Activated CD8-positive, alpha-beta memory T cell treated with anti-CD3 and anti-CD28 coated beads, Interleukin-2, amount 10 ng/mL, durations not matched to agents 7 days and 5 days (primary cell): ENCODE measurements around the gene RNF212B. TPM values are rescaled to one million over a fixed set of nuclear protein-coding genes. Genes with fewer than 3 reads are reported as not detected.
A peak's percentile ranks its signal among the peaks of the same experiment; 100 is the strongest.

Source experiments
- ATAC-seq: fragments of 150-1000 bp; cut with Tn5 transposase; one replicate; pipeline ENCODE4 v1.10.0; 2021; ENCODE audit warnings: moderate library complexity
- CTCF ChIA-PET: fragments of 350-600 bp; sonication (Branson Sonifier 250); formaldehyde crosslinking; loops from one replicate; lab custom pipeline; 2021; ENCODE audit warnings: antibody characterized with exemption; lab: Charles Lee
- DNase-seq: peaks from one replicate; pipeline ENCODE4 v3.0.0-alpha.2; 2020
- H3K27ac Mint-ChIP-seq: one replicate; pipeline ENCODE4 v1.8.0; 2021; ENCODE audit warnings: mild to moderate bottlenecking, mixed read lengths
- H3K27me3 Mint-ChIP-seq: one replicate; pipeline ENCODE4 v1.8.0; 2021; ENCODE audit warnings: mixed read lengths
- H3K36me3 Mint-ChIP-seq: one replicate; pipeline ENCODE4 v1.8.0; 2021; ENCODE audit warnings: mild to moderate bottlenecking, mixed read lengths
- H3K4me1 Mint-ChIP-seq: one replicate; pipeline ENCODE4 v1.8.0; 2021; ENCODE audit warnings: mixed read lengths
- H3K4me3 Mint-ChIP-seq: one replicate; pipeline ENCODE4 v1.8.0; 2021; ENCODE audit warnings: mild to moderate bottlenecking, moderate library complexity, mixed read lengths
- H3K9me3 Mint-ChIP-seq: one replicate; pipeline ENCODE4 v1.8.0; 2022; ENCODE audit warnings: low read depth, mixed read lengths
- total RNA-seq, 2 experiments: library from RNA; stranded (reverse); gene quantifications; one replicate each; pipeline ENCODE4 v1.2.3, GENCODE V29; 2021

The RNF212B gene
- total RNA-seq, 2 experiments from 2014 or later = not detected

DNA sequence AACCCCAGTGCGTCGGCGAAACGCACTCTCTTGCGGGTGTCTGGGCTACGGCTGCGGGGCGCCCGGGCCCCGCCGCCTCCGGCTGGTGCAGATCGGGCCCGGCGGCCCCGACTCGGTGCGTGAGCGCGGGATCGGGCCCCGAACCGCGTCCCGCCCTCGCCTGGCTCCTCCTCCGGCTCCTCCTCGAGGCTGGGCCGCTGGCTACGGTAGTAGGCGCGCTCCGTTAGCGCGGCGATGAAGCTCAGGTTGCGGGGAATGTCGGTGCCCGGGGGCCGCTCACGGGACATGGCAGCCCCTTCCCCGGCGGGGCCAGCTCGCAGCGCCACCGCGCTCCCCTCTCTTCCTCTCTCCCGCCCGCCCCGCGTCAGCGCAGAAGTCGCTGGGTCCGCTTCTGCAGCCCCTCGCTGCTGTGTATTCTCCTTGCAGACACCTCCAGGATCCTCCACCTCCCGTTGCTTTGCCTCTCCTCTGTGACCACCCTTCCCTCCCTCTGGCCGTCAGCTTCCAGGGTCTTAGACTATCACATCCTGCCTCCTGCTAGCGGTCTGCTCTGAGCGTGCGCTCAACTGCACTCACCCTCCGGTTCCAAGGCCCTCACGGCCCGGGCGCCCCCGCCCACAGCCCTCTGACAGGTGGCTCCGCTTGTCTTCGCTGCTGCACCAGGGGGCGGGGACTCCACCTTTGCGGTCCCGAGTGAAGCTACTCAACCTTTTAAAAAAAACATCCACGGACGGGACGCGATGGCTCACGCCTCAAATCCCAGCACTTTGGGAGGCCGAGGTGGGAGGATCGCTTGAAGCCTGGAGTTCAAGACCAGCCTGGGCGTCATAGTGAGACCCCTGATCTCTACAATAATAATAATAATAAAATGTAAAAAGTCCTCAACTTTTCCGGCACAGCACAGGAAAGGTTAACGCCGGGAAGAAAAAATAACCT, 64.8 kb downstream of the RNF212B start, which contains the start of gene PPP1R3E:
Gene PPP1R3E, minus strand, starts transcription at position 570 of the 936 bp plus-strand sequence. Its CDS starts 283 bp downstream, at position 287.
- Mint-ChIP-seq H3K4me1 (peaks cover 26% of the 10 kb centered on the region), H3K27me3 (peaks cover 18% of the 10 kb centered on the region), H3K36me3 (peaks cover 16% of the 10 kb centered on the region), H3K4me3 (peak within 1 kb of the TSS; percentile 96), H3K27ac (peak within 1 kb of the TSS; percentile 97), H3K9me3 (no peaks in the 10 kb centered on the region)
- CTCF ChIA-PET = interaction anchor here (0.6 to 8.9 kb wide), 13 partner anchors 10 to 295 kb away, joined by 3 to 119 read pairs (median 4); partner anchors contain the start of genes HOMEZ and PABPN1
- DNase-seq = peak; percentile 90
- ATAC-seq = peak; percentile 46

DNA sequence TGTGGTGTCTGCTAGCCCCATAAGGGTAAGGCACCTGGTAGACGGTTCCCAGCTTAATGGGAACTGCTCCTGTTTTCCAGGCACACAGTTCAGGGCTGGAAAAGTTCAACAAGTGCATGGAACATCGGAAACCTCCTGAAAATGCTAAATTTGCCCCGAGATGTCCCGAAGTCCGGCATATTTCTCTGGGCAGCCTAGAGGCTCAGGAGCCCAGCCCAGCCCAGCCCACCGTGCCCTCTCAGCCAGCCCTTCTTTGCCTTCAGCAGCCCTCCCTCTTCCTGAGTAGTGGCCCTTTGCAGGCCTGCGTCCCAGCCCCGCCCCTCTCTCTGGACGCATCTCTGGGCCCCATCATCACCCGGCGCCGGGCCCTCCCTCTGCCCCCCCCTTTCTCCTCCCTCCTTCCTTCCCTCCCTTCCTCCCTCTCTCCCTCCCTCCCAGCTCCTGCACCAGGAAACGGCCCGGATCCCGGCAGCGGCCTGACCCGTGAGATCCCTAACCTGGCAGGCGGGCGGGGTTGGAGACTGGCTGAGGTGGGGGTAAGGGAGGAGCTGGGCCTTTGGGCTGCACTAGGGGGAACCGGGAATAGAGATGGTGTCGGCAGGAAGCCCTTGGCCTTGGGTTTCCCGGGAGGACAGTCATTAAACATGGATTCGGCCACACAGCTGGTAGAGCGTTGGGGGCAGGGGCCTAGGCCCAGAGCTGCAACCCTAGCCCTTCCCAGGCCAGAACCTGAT, 68.8 kb downstream of the RNF212B start, which contains the start of gene BCL2L2:
Gene BCL2L2, plus strand, starts transcription at position 422 of the 734 bp plus-strand sequence. CDS start 935 bp downstream, outside the sequence.
- H3K4me1 Mint-ChIP-seq = peaks cover 16% of the 10 kb centered on the region
- peak within 1 kb of the TSS; percentile 46 for H3K27ac Mint-ChIP-seq
- H3K9me3 Mint-ChIP-seq = no peaks in the 10 kb centered on the region
- ATAC-seq = no peak
- H3K4me3 Mint-ChIP-seq = peak within 1 kb of the TSS; percentile 59
- H3K36me3 Mint-ChIP-seq = peaks cover 2% of the 10 kb centered on the region
- H3K27me3 Mint-ChIP-seq = peaks cover 18% of the 10 kb centered on the region
- peak; percentile 61 for DNase-seq
- CTCF ChIA-PET = interaction anchor here (0.6 to 8.9 kb wide), 4 partner anchors 14 to 186 kb away, joined by 3 to 119 read pairs (median 4); partner anchors contain the start of gene PABPN1

DNA sequence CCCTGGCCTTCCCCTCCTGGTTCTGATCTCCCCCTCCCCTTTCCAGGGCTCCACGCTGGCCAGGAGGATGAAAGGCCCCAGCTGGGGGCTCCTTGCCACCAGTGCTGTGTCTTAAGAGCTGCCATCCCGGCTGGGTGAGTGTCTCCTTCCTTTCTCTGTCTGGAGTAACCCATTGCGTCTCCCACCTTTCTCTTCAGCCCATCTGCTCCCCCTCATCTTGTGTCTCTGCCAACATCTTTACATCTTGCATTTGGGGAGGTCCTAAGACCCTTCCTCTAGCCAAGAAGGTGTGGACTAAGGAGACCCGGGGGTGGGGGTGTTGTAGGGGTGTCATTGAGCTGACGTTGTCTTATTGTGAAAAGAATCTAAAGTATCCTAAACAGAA, 69.4 kb downstream of the RNF212B start:
- Mint-ChIP-seq H3K4me3 (peak overlapping the region; percentile 59), H3K36me3 (peaks cover 2% of the 10 kb centered on the region), H3K27me3 (peaks cover 18% of the 10 kb centered on the region), H3K9me3 (no peaks in the 10 kb centered on the region), H3K27ac (peak overlapping the region; percentile 46), H3K4me1 (peaks cover 16% of the 10 kb centered on the region)
- CTCF ChIA-PET = interaction anchor here (0.6 to 1.8 kb wide), 4 partner anchors 14 to 186 kb away, joined by 3 to 4 read pairs (median 3); partner anchors contain the start of gene PABPN1
- ATAC-seq (no peak), DNase-seq (no peak)

DNA sequence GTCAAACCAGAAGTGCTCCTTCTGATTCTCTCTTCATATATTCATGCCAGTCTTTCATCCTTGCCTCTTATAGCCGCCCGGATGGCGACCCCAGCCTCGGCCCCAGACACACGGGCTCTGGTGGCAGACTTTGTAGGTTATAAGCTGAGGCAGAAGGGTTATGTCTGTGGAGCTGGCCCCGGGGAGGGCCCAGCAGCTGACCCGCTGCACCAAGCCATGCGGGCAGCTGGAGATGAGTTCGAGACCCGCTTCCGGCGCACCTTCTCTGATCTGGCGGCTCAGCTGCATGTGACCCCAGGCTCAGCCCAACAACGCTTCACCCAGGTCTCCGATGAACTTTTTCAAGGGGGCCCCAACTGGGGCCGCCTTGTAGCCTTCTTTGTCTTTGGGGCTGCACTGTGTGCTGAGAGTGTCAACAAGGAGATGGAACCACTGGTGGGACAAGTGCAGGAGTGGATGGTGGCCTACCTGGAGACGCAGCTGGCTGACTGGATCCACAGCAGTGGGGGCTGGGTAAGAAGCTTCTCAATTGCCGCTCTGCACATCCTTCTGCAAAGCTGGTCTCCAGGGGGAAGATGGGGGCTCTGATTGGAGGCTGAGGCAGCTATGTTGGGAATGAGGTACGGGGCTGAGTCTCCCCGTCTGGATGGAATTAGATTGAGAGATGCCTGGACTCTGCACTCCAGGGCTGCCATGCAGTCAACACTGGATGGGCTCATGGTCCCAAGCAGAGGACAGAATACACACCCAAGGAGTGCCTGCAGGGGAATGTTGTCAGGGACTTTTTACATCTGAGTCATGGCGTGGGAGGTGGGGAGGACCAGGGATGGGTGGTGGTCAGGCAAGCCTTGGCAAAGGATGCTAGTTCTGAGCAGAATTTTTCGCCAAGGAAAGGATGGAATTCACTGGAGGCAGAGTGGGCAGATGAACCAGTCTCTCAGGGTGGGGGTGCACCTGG, 70.2 kb downstream of the RNF212B start:
- ATAC-seq = no peak
- H3K27ac Mint-ChIP-seq = no peak overlapping the region
- peaks cover 21% of the 10 kb centered on the region for H3K27me3 Mint-ChIP-seq
- H3K4me1 Mint-ChIP-seq = peaks cover 16% of the 10 kb centered on the region
- peak; percentile 38 for DNase-seq
- no peaks in the 10 kb centered on the region for H3K36me3 Mint-ChIP-seq
- H3K9me3 Mint-ChIP-seq = no peaks in the 10 kb centered on the region
- CTCF ChIA-PET = interaction anchor here (0.6 to 1.8 kb wide), 4 partner anchors 12 to 187 kb away, joined by 3 to 4 read pairs (median 3); partner anchors contain the start of gene PABPN1
- no peak overlapping the region for H3K4me3 Mint-ChIP-seq

DNA sequence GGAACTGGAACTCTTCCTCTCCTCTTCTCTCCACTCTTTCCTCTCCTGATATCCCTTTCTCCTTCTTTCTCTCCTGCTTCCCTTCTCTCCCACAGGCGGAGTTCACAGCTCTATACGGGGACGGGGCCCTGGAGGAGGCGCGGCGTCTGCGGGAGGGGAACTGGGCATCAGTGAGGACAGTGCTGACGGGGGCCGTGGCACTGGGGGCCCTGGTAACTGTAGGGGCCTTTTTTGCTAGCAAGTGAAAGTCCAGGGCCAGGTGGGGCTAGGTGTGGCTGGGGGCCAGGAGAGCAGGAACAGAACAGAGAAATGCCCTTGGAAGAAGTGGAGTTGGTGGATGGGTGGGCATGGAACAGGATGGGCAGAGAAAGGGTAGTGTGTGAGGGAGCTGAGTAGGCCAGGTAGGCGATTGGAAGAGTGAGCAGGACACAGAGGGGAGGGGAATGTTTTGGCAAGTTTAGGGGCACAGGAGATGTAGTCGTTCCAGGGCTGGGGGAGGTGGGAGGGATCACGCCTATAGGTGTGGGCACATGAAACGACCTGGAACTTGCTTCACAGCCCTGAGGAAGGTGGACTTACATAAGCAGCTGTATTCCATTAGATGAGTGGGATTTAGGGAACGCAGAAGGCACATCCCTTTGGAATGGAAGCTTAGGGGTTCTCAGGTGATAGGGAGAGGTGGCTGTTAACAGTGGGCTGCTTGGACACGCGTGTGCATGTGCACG, 71.1 kb downstream of the RNF212B start:
- H3K9me3 Mint-ChIP-seq = no peaks in the 10 kb centered on the region
- no peaks in the 10 kb centered on the region for H3K36me3 Mint-ChIP-seq
- peak; percentile 32 for DNase-seq
- CTCF ChIA-PET = no interaction called here
- H3K27me3 Mint-ChIP-seq = peaks cover 21% of the 10 kb centered on the region
- H3K27ac Mint-ChIP-seq = no peak overlapping the region
- H3K4me3 Mint-ChIP-seq = no peak overlapping the region
- H3K4me1 Mint-ChIP-seq = peaks cover 12% of the 10 kb centered on the region
- ATAC-seq = no peak

DNA sequence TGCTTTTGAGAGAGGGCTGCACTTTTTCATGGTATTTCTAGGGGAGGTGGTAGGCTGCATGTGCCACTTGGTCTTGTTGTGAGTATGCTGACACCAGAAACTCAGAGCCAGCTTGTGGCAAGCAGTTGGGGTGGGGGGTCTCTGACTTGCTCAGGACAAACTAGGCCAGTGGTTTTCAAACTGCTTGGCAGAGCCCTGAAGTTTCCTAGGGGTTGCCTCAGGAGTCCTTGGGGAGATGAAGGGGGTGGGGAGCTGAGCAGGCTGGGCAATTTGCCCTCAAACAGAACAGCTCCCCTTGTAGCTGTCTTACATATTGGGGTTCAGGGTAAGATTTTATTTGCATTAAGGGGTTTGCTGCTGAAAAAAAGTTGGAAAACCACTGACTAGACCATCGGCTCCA, 72.8 kb downstream of the RNF212B start:
- ATAC-seq (no peak), DNase-seq (no peak)
- Mint-ChIP-seq H3K27ac (no peak overlapping the region), H3K4me1 (peaks cover 12% of the 10 kb centered on the region), H3K27me3 (peaks cover 16% of the 10 kb centered on the region), H3K36me3 (no peaks in the 10 kb centered on the region), H3K4me3 (no peak overlapping the region), H3K9me3 (no peaks in the 10 kb centered on the region)
- CTCF ChIA-PET = interaction anchor here (1.1 kb wide), 1 partner anchor 8 kb away, joined by 4 read pairs; no protein-coding TSS in a partner anchor

DNA sequence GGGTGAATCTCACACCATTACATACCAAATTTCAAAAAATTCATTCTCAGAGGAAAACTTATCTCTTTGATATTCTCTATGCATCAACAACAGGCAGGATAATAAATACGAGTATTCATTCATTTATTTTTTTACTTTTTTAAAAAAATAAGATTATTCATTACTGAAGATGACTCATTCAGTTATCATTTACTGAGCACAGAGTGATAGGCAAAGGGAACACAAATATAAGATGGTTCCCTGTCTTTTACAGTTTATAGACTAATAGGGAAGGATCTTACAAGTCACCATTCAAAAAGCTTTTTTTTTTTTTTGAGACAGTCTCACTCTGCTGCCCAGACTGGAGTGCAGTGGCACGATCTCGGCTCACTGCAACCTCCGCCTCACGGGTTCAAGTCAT, 78.6 kb downstream of the RNF212B start:
- no peak overlapping the region for H3K4me3 Mint-ChIP-seq
- peaks cover 3% of the 10 kb centered on the region for H3K36me3 Mint-ChIP-seq
- CTCF ChIA-PET = no interaction called here
- peaks cover 3% of the 10 kb centered on the region for H3K27me3 Mint-ChIP-seq
- DNase-seq (no peak), ATAC-seq (no peak)
- no peak overlapping the region for H3K27ac Mint-ChIP-seq
- peaks cover 13% of the 10 kb centered on the region for H3K4me1 Mint-ChIP-seq
- no peaks in the 10 kb centered on the region for H3K9me3 Mint-ChIP-seq

DNA sequence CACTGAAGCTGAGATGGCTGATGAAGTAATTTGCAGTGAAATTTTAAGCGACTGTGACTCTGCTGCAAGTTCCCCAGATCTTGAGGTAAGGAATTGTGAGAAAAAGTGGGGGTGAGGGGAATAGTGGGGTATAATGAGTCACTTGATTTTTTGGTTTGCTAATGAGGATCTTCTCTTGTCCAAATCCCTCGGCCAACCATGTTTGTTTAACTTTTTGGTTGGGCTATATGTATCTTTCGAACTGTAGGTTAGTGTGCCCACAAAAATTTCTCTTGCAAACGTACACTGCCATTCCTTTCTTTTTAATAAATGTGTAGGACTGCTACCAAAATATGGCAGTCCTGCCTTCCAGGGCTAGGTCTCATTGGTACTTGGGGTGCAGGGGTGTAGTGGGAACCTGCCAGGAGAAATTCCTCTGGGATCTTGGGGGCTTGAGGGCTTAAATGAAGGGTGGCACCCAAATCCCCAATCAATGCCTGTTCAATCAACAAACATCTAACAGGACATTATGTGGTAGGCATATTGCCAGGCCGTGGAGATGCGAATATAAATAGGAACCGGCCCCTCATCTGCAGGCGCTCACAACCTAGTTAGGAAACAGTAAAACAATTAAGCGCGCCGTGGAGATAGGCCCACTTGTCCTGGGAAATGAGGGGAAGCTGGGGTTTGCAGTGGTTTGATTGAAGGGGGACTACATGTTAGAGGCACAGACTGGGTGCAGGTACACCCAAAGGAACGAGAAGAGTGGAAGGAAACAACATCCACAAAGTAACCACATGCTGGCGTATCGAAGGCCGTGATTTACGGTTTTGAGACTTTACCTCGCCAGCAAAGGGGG, 82.2 kb downstream of the RNF212B start:
- Mint-ChIP-seq H3K9me3 (no peaks in the 10 kb centered on the region), H3K4me1 (peaks cover 32% of the 10 kb centered on the region), H3K27me3 (no peaks in the 10 kb centered on the region), H3K4me3 (peak overlapping the region; percentile 91), H3K36me3 (peaks cover 26% of the 10 kb centered on the region), H3K27ac (peak overlapping the region; percentile 94)
- DNase-seq (no peak), ATAC-seq (no peak)
- CTCF ChIA-PET = interaction anchor here (0.9 to 10.7 kb wide), 15 partner anchors 9 to 251 kb away, joined by 3 to 119 read pairs (median 5); partner anchors contain the start of genes ACIN1, BCL2L2, C14orf119 and HOMEZ

DNA sequence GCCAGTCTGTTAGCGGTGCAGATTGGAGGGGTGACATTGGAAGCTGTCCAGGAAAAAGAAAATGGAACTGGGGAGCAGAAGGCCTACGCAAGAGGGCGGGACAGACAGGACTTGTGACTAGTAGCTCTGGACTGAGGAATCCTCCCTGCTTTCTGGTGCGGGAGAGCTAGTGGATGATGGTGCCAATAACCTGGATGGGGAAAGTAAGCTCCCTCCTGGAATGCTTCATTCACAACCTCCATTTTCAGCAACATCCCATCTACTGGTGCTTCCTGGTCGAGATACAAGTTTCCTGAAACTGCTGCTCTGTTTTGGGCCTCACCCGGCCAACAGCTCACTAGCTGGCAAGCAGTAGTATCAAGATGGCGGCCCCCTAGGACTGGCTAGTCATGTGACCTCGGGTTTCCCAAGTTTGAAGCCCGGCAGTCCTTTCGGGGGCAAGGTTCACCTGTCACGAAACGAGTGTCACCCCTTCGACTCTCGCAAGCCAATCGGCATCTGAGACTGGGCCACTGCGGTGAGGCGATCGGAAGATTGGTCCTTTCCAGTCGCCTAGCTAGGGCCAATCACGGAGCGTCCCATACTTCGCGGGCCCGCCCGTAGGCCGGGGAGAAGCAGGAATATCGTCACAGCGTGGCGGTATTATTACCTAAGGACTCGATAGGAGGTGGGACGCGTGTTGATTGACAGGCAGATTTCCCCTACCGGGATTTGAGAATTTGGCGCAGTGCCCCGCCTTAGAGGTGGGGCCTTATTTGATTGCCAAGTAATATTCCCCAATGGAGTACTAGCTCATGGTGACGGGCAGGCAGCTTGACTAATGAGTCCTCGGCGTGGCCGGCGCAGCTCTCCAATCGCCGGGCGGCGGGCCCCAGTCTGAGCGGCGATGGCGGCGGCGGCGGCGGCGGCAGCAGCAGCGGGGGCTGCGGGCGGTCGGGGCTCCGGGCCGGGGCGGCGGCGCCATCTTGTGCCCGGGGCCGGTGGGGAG, 83.1 kb downstream of the RNF212B start, which contains the start of gene PABPN1:
Gene PABPN1, plus strand, starts transcription at position 874 of the 988 bp plus-strand sequence. Its CDS starts 13 bp downstream, at position 887.
- peak; percentile 90 for ATAC-seq
- CTCF ChIA-PET = interaction anchor here (0.8 to 10.7 kb wide), 19 partner anchors 14 to 327 kb away, joined by 3 to 119 read pairs (median 4); partner anchors contain the start of genes ACIN1, BCL2L2, C14orf119 and HOMEZ
- DNase-seq = peak; percentile 100
- H3K9me3 Mint-ChIP-seq = no peaks in the 10 kb centered on the region
- H3K4me1 Mint-ChIP-seq = peaks cover 32% of the 10 kb centered on the region
- H3K27ac Mint-ChIP-seq = peak within 1 kb of the TSS; percentile 94
- no peaks in the 10 kb centered on the region for H3K27me3 Mint-ChIP-seq
- H3K4me3 Mint-ChIP-seq = peak within 1 kb of the TSS; percentile 91
- H3K36me3 Mint-ChIP-seq = peaks cover 32% of the 10 kb centered on the region
